A673 (cell line): ENCODE measurements around the gene UGT1A8.

ENCODE experiments used
- EZH2 ChIP-seq: fragments of 200-600 bp; sonication (generic); IDR thresholded peaks from 2 replicates; pipeline ENCODE4 v1.6.1; 2017; ENCODE audit warnings: borderline replicate concordance, low read depth, mild to moderate bottlenecking, mixed read lengths, antibody characterized with exemption, low read length; ENCODE audit not compliant: poor library complexity, severe bottlenecking
- TF ChIP-seq, protein P1 (sequence below): fragments of 300-800, 200-600 bp; sonication (generic); conservative IDR thresholded peaks from 2 replicates; pipeline ENCODE4 v1.5.1; 2017; ENCODE audit warnings: low read depth, mild to moderate bottlenecking, antibody characterized with exemption, low read length, moderate library complexity, mixed read lengths

- TF ChIP-seq, protein P1, sequence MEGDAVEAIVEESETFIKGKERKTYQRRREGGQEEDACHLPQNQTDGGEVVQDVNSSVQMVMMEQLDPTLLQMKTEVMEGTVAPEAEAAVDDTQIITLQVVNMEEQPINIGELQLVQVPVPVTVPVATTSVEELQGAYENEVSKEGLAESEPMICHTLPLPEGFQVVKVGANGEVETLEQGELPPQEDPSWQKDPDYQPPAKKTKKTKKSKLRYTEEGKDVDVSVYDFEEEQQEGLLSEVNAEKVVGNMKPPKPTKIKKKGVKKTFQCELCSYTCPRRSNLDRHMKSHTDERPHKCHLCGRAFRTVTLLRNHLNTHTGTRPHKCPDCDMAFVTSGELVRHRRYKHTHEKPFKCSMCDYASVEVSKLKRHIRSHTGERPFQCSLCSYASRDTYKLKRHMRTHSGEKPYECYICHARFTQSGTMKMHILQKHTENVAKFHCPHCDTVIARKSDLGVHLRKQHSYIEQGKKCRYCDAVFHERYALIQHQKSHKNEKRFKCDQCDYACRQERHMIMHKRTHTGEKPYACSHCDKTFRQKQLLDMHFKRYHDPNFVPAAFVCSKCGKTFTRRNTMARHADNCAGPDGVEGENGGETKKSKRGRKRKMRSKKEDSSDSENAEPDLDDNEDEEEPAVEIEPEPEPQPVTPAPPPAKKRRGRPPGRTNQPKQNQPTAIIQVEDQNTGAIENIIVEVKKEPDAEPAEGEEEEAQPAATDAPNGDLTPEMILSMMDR: no peak
- no peak for TF ChIP-seq EZH2
Measured at GRCh38 chr2:233816334-233816733, 198.9 kb downstream of the UGT1A8 start.
